ENCODE results near the gene CENPF.

The CENPF gene

DNA sequence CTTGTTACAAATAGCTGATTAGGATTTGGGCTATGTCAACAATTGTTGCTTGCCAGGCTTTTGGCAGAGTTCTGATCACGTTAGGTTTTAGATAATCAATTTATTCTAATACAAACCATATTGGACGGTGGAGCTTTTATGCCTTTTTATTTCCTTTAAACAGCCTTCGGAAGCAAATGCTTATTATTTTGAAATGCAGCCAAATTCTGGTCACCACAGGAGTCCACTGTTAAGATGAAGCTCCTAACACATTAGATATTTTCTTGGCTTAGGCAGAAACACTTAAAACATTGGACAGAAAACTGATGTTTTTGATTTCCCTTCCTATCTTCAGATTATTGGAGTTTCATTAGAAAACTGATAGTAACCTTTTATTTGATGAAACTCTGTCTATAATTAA, 82.9 kb downstream of the CENPF start:
- TF ChIP-seq CTCF (IDR thresholded peaks at IDR 0.05), result no peak

GRCh38 chr1:214686497-214686896, 83.5 kb downstream of the CENPF start:
- no peak for TF ChIP-seq CTCF (IDR thresholded peaks at IDR 0.05)

DNA sequence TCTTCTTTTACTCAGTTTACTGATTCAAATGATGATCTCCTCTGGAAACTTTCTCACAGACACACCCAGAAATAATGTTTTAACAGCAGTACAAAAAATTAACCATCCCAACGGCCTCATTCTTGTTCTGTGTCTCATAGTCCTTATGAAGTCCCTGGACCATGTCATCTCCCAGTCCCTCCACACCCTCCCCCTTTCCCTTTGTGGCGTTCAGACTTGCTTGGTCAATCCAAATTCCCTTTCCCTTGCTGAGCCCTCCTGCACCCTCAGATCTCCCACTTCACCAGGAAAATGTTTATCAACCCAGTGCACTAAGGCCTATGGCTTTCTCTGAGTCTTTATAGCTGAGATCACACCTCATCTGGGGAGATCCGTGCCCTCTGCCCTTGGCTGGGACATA, 85.9 kb downstream of the CENPF start:
- no peak for TF ChIP-seq CTCF (IDR thresholded peaks at IDR 0.05)

DNA sequence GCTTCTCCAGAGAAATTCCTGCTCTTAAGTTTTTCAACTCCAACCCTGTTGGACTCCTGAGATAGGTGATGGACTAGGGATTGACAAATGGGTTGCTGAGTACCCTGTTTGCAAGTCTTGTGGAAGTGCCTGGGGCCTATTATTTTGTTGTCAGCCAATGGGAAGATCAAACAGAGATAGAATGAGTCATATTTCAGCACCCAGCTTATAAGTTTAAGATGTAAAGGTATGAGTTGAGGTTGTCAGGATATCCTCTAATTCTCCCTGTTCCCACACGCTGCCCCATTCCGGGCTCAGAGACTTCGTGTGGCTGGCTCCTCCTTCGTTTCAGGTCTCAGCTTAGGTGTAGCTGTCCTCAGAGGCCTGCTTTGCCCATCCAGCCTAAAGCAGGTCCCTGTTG, 91.8 kb downstream of the CENPF start:
- TF ChIP-seq CTCF (IDR thresholded peaks at IDR 0.05), result no peak

GRCh38 chr1:214698559-214698958, 95.6 kb downstream of the CENPF start:
- no peak for TF ChIP-seq CTCF (IDR thresholded peaks at IDR 0.05)

DNA sequence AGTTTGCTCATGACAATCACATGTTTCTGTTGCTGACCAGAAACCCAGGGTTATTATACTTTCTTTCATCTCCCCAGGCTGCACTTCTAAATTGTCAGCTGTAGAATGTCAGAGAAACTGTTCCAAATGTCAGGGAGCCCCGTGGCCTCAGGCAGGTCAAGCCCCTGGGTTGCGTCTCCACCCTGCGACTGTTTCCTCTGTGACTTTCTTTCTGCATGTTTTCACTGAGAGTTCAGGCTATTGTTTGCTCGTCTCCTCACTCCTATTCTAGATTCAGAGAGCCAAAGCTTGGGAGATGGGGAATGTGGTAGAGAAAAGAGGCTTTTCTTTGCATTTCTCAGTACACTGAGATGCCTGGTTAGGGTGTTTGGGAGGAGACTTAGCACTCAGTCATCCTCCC, 97.4 kb downstream of the CENPF start:
- no peak for TF ChIP-seq CTCF (IDR thresholded peaks at IDR 0.05)

DNA sequence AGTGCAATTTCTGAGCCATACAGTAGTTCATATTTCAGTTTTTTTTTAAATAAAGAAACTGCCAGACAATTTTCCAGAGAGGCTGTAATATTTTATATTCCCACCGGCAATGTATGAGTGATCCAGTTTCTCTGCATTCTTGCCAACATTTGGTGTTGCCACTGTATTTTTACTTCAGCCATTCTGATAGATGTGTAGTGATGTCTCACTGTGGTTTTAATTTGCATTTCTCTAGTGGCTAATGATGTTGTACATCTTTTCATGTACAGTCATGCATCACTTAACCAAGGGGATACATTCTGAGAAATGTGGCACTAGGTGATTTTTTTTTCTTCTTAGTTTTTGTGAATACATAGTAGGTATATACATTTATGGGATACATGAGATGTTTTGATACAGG, 99.6 kb downstream of the CENPF start:
- TF ChIP-seq CTCF (IDR thresholded peaks at IDR 0.05), result no peak

DNA sequence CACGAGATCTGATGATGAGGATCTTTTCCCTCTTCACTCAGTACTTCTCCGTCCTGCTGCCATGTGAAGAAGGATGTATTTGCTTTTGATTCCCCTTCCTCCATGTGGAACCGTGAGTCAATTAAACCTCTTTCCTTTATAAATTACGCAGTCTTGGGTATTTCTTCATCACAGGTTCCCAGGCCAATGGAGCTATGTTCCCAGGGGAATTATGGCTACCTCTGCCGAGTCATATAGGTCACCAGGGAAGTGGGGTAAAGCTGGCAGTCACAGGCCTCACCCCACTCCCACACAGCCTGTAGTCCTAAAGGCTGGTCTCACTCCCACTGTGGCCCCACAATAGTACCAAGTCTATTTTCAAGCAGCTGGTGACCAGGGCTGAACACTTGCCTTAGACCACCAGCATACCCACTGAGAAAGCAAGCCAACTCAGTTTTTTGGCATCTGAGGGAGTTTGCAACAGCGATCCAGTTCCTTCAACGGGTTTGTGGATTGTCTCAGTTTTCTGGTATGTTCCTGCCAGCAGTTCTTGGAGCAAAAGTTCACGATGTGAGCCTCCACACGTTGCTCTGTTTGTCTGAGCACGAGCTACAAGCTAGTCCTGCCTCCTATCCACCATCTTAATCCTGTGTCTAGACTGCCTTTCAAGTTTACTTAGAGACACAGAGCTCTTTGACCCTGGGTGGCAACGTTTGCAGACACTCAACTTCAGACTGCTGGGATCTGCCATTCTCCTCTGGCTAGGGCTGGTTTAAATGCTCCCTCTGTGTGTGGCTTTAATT, 104.5 kb downstream of the CENPF start:
- TF ChIP-seq CTCF (IDR thresholded peaks at IDR 0.05), result no peak
